ENCODE data around the gene GIMD1. TPM values are rescaled to one million over a fixed set of nuclear protein-coding genes. Genes with fewer than 3 reads are reported as not detected.

The GIMD1 gene
- total and polyA plus RNA-seq, 8 donors = not detected

DNA sequence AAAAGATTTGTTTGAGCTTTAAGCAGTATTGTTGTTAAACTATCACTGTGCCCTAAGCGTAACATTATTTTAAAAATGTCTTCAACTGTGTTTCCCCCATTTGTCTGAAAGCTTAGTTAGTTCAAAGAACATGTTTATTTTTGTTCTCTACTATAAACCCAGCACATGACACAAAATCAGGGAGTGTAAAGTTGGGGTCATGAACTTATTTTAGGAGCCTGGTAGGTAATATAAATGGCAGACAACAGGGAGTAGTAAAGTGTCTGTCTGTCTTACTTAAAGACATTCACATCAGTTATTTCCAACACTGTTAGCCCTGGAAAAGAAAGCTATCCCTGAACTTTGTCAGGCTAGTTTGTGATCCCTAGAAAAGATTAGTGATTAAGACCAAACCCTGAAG is 48.3 kb downstream of the GIMD1 start:
- TF ChIP-seq, protein P1, sequence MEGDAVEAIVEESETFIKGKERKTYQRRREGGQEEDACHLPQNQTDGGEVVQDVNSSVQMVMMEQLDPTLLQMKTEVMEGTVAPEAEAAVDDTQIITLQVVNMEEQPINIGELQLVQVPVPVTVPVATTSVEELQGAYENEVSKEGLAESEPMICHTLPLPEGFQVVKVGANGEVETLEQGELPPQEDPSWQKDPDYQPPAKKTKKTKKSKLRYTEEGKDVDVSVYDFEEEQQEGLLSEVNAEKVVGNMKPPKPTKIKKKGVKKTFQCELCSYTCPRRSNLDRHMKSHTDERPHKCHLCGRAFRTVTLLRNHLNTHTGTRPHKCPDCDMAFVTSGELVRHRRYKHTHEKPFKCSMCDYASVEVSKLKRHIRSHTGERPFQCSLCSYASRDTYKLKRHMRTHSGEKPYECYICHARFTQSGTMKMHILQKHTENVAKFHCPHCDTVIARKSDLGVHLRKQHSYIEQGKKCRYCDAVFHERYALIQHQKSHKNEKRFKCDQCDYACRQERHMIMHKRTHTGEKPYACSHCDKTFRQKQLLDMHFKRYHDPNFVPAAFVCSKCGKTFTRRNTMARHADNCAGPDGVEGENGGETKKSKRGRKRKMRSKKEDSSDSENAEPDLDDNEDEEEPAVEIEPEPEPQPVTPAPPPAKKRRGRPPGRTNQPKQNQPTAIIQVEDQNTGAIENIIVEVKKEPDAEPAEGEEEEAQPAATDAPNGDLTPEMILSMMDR (IDR thresholded peaks at IDR 0.05) = no peak
- no peak overlapping the region for H3K4me3 ChIP-seq
- DNase-seq (no peak), ATAC-seq (no peak)
- H3K27me3 ChIP-seq = no peaks in the 10 kb centered on the region
- H3K27ac ChIP-seq = no peak overlapping the region
- H3K9me3 ChIP-seq = no peaks in the 10 kb centered on the region
- H3K4me1 ChIP-seq = peaks cover 12 to 30% of the 10 kb centered on the region in 2 donors
- peaks cover 0 to 10% of the 10 kb centered on the region in 2 donors for H3K36me3 ChIP-seq
- intact Hi-C loops (cut with DNase I) = no loop called here

DNA sequence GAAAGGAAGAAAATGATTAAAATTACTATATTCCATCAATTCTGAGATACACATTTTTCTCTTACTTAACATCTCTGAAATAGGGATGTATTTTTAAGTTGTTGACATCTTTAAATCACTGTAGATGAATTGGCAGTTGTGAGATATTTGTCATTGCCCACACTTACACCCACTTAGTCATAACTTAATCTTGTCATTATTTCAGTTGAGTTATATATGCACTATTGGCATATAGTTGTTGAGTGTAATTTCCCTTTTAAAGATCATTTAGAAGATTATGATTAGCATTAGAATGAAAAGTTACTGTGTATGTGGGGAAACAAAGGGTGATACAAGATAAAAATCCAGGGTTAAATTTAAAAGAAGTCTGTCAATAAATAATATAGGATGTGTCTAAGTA is 50.1 kb downstream of the GIMD1 start:
- intact Hi-C loops (cut with DNase I) = no loop called here
- ATAC-seq (no peak), DNase-seq (no peak)
- no peak overlapping the region for H3K4me3 ChIP-seq
- peaks cover 22 to 40% of the 10 kb centered on the region in 2 donors for H3K4me1 ChIP-seq
- H3K36me3 ChIP-seq = peaks cover 0 to 10% of the 10 kb centered on the region in 2 donors
- TF ChIP-seq, protein P1 (IDR thresholded peaks at IDR 0.05) = no peak
- H3K9me3 ChIP-seq = no peaks in the 10 kb centered on the region
- H3K27me3 ChIP-seq = no peaks in the 10 kb centered on the region
- no peak overlapping the region for H3K27ac ChIP-seq

DNA sequence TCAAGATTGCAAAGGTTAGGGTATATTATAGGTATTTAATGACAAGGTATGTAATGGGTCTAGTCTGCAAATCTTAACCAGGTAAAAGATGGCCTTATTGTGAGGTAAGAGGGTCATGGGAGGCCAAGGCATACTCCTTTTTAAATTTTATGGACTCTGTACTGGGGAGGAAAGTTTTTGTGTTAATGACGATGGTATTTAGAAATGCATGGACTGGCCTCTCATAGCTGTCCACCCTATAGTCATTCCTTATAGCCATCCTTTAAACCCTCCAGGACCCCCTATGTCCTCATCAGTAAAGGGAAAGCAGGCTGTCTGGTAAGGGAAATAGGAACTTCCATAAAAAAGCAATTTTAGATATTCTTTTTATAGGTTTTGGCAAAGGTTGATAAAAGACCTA is 50.8 kb downstream of the GIMD1 start:
- Histone ChIP-seq H3K36me3 (peaks cover 0 to 10% of the 10 kb centered on the region in 2 donors), H3K9me3 (no peaks in the 10 kb centered on the region), H3K27ac (no peak overlapping the region), H3K4me1 (peaks cover 22 to 45% of the 10 kb centered on the region in 2 donors), H3K4me3 (peak overlapping the region in 1 of 2 donors; percentile 78), H3K27me3 (no peaks in the 10 kb centered on the region)
- TF ChIP-seq, protein P1 (IDR thresholded peaks at IDR 0.05) = no peak
- DNase-seq (no peak), ATAC-seq (no peak)
- intact Hi-C loops (cut with DNase I) = no loop called here

DNA sequence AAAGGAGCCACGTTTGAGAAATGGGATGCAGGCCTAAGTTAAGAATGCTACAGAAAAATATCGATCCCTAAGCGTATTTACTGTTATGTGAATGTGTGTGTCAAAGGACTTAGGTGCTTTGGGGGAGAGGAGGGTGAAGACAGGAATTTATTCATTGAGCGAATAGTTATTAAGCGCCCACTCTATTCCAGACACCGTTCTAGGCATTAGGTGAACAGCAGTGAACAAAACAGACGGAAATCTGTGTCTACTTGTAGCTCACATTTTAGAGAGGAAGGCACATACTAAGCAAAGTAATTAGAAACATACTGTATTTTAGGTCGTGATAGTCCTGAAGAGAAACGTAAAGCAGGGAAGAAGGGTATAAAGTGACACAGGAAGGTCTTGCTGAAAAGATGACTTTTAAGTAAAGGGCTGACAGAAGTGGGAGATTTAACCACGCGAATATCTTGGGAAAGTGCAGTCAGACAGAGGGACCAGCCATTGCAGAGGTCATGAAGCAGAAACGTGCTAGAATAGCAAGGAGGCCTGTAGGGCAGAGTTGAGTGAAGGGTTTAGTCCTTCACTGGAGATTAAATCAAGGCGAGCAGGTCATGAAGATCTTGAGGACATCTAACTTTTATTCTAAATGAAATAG is 51.7 kb downstream of the GIMD1 start:
- intact Hi-C loops (cut with DNase I) = no loop called here

More for the DNA sequence above, 51.7 kb downstream of the GIMD1 start:
- Histone ChIP-seq H3K4me3 (peak overlapping the region; percentile 61 to 78), H3K27me3 (no peaks in the 10 kb centered on the region), H3K9me3 (no peaks in the 10 kb centered on the region), H3K36me3 (peaks cover 0 to 10% of the 10 kb centered on the region in 2 donors), H3K4me1 (peaks cover 22 to 45% of the 10 kb centered on the region in 2 donors), H3K27ac (peak overlapping the region; percentile 93 to 94)
- DNase-seq (no peak), ATAC-seq (no peak)
- TF ChIP-seq, protein P1 (IDR thresholded peaks at IDR 0.05) = no peak

Data from left lung (tissue), 10 donors.